Endothelial cell of umbilical vein (primary cell): ENCODE data around the gene SREBF1. TPM values are rescaled to one million over a fixed set of nuclear protein-coding genes. Genes with fewer than 3 reads are reported as not detected.

Source experiments
- BruUV-seq: library from RNA; stranded (reverse); fragments of 400-500 nt; replicated peaks from 2 replicates; lab custom pipeline; 2021; lab: Mats Ljungman, UMichigan
- CTCF ChIA-PET: fragments of 300-600, 350-600 bp; sonication (Branson Sonifier 250); formaldehyde crosslinking; loops from one replicate; lab custom pipeline; 2021; ENCODE audit warnings: antibody characterized with exemption, inconsistent platforms; lab: Charles Lee
- POLR2A ChIA-PET: fragments of 300-600, 350-600 bp; sonication (Branson Sonifier 250); formaldehyde crosslinking; loops from one replicate; lab custom pipeline; 2021; ENCODE audit warnings: antibody characterized with exemption, inconsistent platforms; lab: Charles Lee
- DNase-seq: peaks from one replicate; pipeline ENCODE4 v3.0.0-alpha.2; 2011; ENCODE audit warnings: low read depth, low spot score
- FAIRE-seq: peaks from 2 replicates; lab custom pipeline; 2011; peaks lifted over from hg19 to GRCh38; lab: Jason Lieb, UNC
- H2AFZ ChIP-seq: 2 replicates; pipeline ENCODE4 v1.6.0; 2012; ENCODE audit warnings: low read depth, low read length, control low read depth, inconsistent platforms
- H3K27ac ChIP-seq: 2 replicates; pipeline ENCODE4 v1.5.1; 2011; ENCODE audit warnings: low read depth, mild to moderate bottlenecking, control low read depth, low read length, moderate library complexity; ENCODE audit not compliant: insufficient read depth
- H3K27me3 ChIP-seq, 2 experiments: 2 replicates each; pipeline versions ENCODE4 v1.6.0 to v1.6.1; 2011; ENCODE audit warnings: low read length in 2 of 2, mixed read lengths in 1 of 2; ENCODE audit not compliant: control insufficient read depth in 2 of 2, insufficient read depth in 2 of 2
- H3K36me3 ChIP-seq, 2 experiments: 2 replicates in 1 of 2; 3 replicates in 1 of 2; pipeline ENCODE4 v1.5.1; 2011; ENCODE audit warnings: low read length in 2 of 2, mild to moderate bottlenecking in 1 of 2, moderate library complexity in 1 of 2; ENCODE audit not compliant: control insufficient read depth in 2 of 2, insufficient read depth in 2 of 2; ENCODE audit errors: extremely low read depth in 1 of 2
- H3K4me1 ChIP-seq: 3 replicates; pipeline ENCODE4 v1.5.1; 2011; ENCODE audit warnings: mild to moderate bottlenecking, low read length; ENCODE audit not compliant: control insufficient read depth, insufficient read depth; ENCODE audit errors: extremely low read depth
- H3K4me2 ChIP-seq: 2 replicates; pipeline ENCODE4 v1.6.1; 2011; ENCODE audit warnings: low read length, control low read depth, mixed read lengths; ENCODE audit not compliant: insufficient read depth
- H3K4me3 ChIP-seq, 3 experiments: fragments of 200-600 bp in 1 of 3; sonication (generic), shearing (Covaris generic) in 1 of 3; replicated peaks in 1 of 3; 2 replicates each; pipeline ENCODE4 v1.5.1; 2011 to 2016; ENCODE audit warnings: control low read depth in 3 of 3, low read length in 3 of 3, mild to moderate bottlenecking in 2 of 3, inconsistent platforms in 1 of 3, low read depth in 1 of 3, moderate library complexity in 1 of 3; ENCODE audit not compliant: insufficient read depth in 1 of 3
- H3K79me2 ChIP-seq: 2 replicates; pipeline ENCODE4 v1.6.0; 2012; ENCODE audit warnings: low read length, inconsistent platforms; ENCODE audit not compliant: control insufficient read depth, insufficient read depth
- H3K9ac ChIP-seq: replicated peaks from 2 replicates; pipeline ENCODE3; 2011; ENCODE audit warnings: low read length, control low read depth; ENCODE audit not compliant: insufficient read depth; ENCODE audit errors: extremely low read depth
- H3K9me1 ChIP-seq: replicated peaks from 3 replicates; pipeline ENCODE4 v1.6.0; 2011; ENCODE audit warnings: mild to moderate bottlenecking, low read length; ENCODE audit not compliant: control insufficient read depth, insufficient read depth; ENCODE audit errors: extremely low read depth
- H3K9me3 ChIP-seq: replicated peaks from 2 replicates; pipeline ENCODE4 v1.5.1; 2012; ENCODE audit warnings: low read length, inconsistent platforms; ENCODE audit not compliant: control insufficient read depth, insufficient read depth
- H4K20me1 ChIP-seq: replicated peaks from 2 replicates; pipeline ENCODE3; 2011; ENCODE audit warnings: mild to moderate bottlenecking, low read length; ENCODE audit not compliant: control insufficient read depth, insufficient read depth; ENCODE audit errors: extremely low read depth
- EZH2 ChIP-seq: IDR thresholded peaks from 2 replicates; pipeline ENCODE4 v1.6.1; 2012; ENCODE audit warnings: borderline replicate concordance, low read depth, mild to moderate bottlenecking, moderate library complexity, low read length, inconsistent platforms; ENCODE audit not compliant: severe bottlenecking
- FOS ChIP-seq: IDR thresholded peaks from 2 replicates; pipeline ENCODE4 v1.6.1; 2011; ENCODE audit warnings: mild to moderate bottlenecking, low read length, moderate library complexity, borderline replicate concordance; ENCODE audit not compliant: insufficient read depth
- GATA2 ChIP-seq: IDR thresholded peaks from 2 replicates; pipeline ENCODE4 v1.7.0; 2011; ENCODE audit warnings: low read depth, mild to moderate bottlenecking, moderate library complexity, mixed read lengths, low read length; ENCODE audit not compliant: insufficient read length, insufficient read depth
- JUN ChIP-seq: IDR thresholded peaks from 2 replicates; pipeline ENCODE4 v1.6.1; 2011; ENCODE audit warnings: borderline replicate concordance, low read depth; ENCODE audit not compliant: insufficient read length, insufficient read depth
- MYC ChIP-seq: IDR thresholded peaks from one replicate; pipeline ENCODE4 v1.6.1; 2011; ENCODE audit warnings: mild to moderate bottlenecking, low read depth, low read length
- POLR2A ChIP-seq: IDR thresholded peaks from 2 replicates; pipeline ENCODE4 v1.6.1; 2012; ENCODE audit warnings: low read depth, mild to moderate bottlenecking, control low read depth, low read length
- POLR2AphosphoS5 ChIP-seq: IDR thresholded peaks from 2 replicates; pipeline ENCODE4 v1.6.1; 2012; ENCODE audit warnings: low read depth, mild to moderate bottlenecking, control low read depth, low read length, moderate library complexity; ENCODE audit not compliant: insufficient read depth
- dilution Hi-C: fragments of 300-500 bp; cut with MboI; formaldehyde crosslinking; loops from one replicate; pipeline ENCODE4 v1.15.0; 2019; ENCODE audit warnings: low sequenced_read_pairs; ENCODE audit not compliant: extremely low pct_ligation_motif_present
- intact Hi-C: fragments of 100-400 bp; cut with micrococcal nuclease; formaldehyde crosslinking; loops from one replicate; pipeline ENCODE4 v1.10.0; 2022
- polyA plus RNA-seq, 4 experiments: library from polyadenylated mRNA; depleted of rRNA in 3 of 4; stranded (reverse) in 3 of 4; unstranded in 1 of 4; fragments of >200 nt; gene quantifications; 2 replicates each; pipeline versions ENCODE4 v1.2.1 to v1.2.3, GENCODE V29; 2011 to 2012; ENCODE audit warnings: missing spikeins in 1 of 4
- total RNA-seq: library from RNA; stranded (reverse); gene quantifications from 2 replicates; pipeline ENCODE4 v1.2.3, GENCODE V29; 2021
- TF ChIP-seq, protein P1 (sequence below), 2 donors: IDR thresholded peaks; 1 replicate in 1 of 2; 2 replicates in 1 of 2; pipeline ENCODE4 v1.5.1; 2011; ENCODE audit warnings: low read length in 2 of 2, mild to moderate bottlenecking in 2 of 2, moderate library complexity in 2 of 2, control low read depth in 1 of 2, inconsistent platforms in 1 of 2, low read depth in 1 of 2; ENCODE audit not compliant: insufficient read depth in 1 of 2; ENCODE audit errors: extremely low read depth in 1 of 2
- TF ChIP-seq, protein P2 (sequence below): IDR thresholded peaks from 2 replicates; pipeline ENCODE4 v1.6.1; 2011; ENCODE audit not compliant: insufficient read depth, insufficient read length

The SREBF1 gene
- total and polyA plus RNA-seq, 2 donors (not counting 3 experiments of a cell fraction or from before 2014, with no cell fraction given), result 50.4 to 109 TPM

DNA sequence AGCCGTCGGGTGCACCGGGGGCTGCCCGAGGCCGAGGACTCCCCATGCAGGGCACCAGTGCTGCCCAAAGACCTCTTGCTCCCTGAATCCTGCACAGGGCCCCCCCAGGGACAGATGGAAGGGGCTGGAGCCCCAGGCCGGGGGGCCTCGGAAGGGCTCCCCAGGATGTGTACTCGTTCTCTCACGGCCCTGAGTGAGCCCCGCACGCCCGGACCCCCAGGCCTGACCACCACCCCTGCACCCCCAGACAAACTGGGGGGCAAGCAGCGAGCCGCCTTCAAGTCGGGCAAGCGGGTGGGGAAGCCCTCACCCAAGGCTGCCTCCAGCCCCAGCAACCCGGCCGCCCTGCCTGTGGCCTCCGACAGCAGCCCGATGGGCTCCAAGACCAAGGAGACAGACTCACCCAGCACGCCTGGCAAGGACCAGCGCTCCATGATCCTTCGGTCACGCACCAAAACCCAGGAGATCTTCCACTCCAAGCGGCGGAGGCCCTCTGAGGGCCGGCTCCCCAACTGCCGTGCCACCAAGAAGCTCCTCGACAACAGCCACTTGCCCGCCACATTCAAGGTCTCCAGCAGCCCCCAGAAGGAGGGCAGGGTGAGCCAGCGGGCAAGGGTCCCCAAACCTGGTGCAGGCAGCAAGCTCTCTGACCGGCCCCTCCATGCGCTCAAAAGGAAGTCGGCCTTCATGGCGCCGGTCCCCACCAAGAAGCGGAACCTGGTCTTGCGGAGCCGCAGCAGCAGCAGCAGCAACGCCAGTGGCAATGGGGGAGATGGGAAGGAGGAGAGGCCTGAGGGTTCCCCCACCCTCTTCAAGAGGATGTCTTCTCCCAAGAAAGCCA, 40.6 kb downstream of the SREBF1 start:
- Histone ChIP-seq H2AFZ (no peak overlapping the region), H3K4me1 (no peaks in the 10 kb centered on the region), H3K4me3 (no peak overlapping the region), H3K9ac (no peak overlapping the region), H3K9me3 (no peaks in the 10 kb centered on the region), H4K20me1 (no peaks in the 10 kb centered on the region), H3K4me2 (no peak overlapping the region), H3K27me3 (no peaks in the 10 kb centered on the region), H3K36me3 (peaks cover 7 to 53% of the 10 kb centered on the region in 2 experiments), H3K79me2 (no peaks in the 10 kb centered on the region), H3K27ac (no peak overlapping the region), H3K9me1 (no peaks in the 10 kb centered on the region)
- intact Hi-C loops (no loop called here), dilution Hi-C loops (no loop called here)
- TF ChIP-seq MYC (no peak), POLR2AphosphoS5 (no peak), JUN (no peak), GATA2 (no peak), POLR2A (no peak), FOS (no peak), EZH2 (no peak)
- TF ChIP-seq, protein P1, sequence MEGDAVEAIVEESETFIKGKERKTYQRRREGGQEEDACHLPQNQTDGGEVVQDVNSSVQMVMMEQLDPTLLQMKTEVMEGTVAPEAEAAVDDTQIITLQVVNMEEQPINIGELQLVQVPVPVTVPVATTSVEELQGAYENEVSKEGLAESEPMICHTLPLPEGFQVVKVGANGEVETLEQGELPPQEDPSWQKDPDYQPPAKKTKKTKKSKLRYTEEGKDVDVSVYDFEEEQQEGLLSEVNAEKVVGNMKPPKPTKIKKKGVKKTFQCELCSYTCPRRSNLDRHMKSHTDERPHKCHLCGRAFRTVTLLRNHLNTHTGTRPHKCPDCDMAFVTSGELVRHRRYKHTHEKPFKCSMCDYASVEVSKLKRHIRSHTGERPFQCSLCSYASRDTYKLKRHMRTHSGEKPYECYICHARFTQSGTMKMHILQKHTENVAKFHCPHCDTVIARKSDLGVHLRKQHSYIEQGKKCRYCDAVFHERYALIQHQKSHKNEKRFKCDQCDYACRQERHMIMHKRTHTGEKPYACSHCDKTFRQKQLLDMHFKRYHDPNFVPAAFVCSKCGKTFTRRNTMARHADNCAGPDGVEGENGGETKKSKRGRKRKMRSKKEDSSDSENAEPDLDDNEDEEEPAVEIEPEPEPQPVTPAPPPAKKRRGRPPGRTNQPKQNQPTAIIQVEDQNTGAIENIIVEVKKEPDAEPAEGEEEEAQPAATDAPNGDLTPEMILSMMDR (IDR thresholded peaks at IDR 0.05; ENCODE audit: extremely low read depth in 1 of 2, insufficient read depth in 1 of 2, low read depth in 1 of 2, low read length in 2 of 2), result no peak
- TF ChIP-seq, protein P2, sequence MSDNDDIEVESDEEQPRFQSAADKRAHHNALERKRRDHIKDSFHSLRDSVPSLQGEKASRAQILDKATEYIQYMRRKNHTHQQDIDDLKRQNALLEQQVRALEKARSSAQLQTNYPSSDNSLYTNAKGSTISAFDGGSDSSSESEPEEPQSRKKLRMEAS, result no peak
- no peak for FAIRE-seq
- no peak for DNase-seq
- ChIA-PET CTCF (no interaction called here), POLR2A (no interaction called here)
- no TSS peak for BruUV-seq
